Pancreas (tissue), 10 donors: ENCODE measurements around the gene IRF9. TPM values are rescaled to one million over a fixed set of nuclear protein-coding genes. Genes with fewer than 3 reads are reported as not detected.

ENCODE experiments used
- ATAC-seq, 4 donors: fragments of 200-7000 bp; cut with Tn5 transposase; one replicate each; pipeline versions ENCODE4 v1.8.0 to v1.9.1; 2020; ENCODE audit warnings: mild to moderate bottlenecking in 4 of 4, moderate library complexity in 4 of 4
- DNase-seq, 6 donors: peaks; one replicate each; pipeline ENCODE4 v3.0.0-alpha.2; 2020
- FAIRE-seq: peaks from 2 replicates; lab custom pipeline; 2012; peaks lifted over from hg19 to GRCh38; lab: Jason Lieb, UNC
- H3K27ac ChIP-seq, 4 donors: fragments of 200-600 bp; sonication (generic); 1 replicate in 3 of 4; 2 replicates in 1 of 4; pipeline versions ENCODE4 v1.5.0 to v1.8.0; 2020
- H3K27me3 ChIP-seq, 4 donors: fragments of 200-600 bp; one replicate each; pipeline ENCODE4 v1.8.0; 2021
- H3K36me3 ChIP-seq, 3 donors: fragments of 200-600 bp; sonication (generic) in 1 of 3; one replicate each; pipeline versions ENCODE4 v1.5.0 to v1.8.0; 2020 to 2021
- H3K4me1 ChIP-seq, 3 donors: fragments of 200-600 bp; one replicate each; pipeline ENCODE4 v1.8.0; 2021
- H3K4me3 ChIP-seq, 4 donors: fragments of 200-600 bp; sonication (generic) in 2 of 4; one replicate each; pipeline versions ENCODE4 v1.5.0 to v1.8.0; 2020 to 2021
- H3K9me3 ChIP-seq, 4 donors: fragments of 200-600 bp; one replicate each; pipeline ENCODE4 v1.8.0; 2021
- CTCF ChIP-seq, 4 donors: fragments of 200-600 bp; sonication (generic) in 3 of 4; IDR thresholded peaks; one replicate each; pipeline versions ENCODE4 v1.5.0 to v1.8.0; 2021; ENCODE audit warnings: antibody characterized with exemption in 4 of 4
- WGBS, 2 donors: extraction: QIAGEN DNeasy Blood & Tissue Kit; methylation state at CpG; one replicate each; pipeline ENCODE4 v1.1.7; 2013; 5-methylcytosine and 5-hydroxymethylcytosine counted together
- intact Hi-C, 3 donors: fragments of 100-400 bp; cut with DNase I; formaldehyde crosslinking; loops; one replicate each; pipeline versions ENCODE4 v1.11.1 to v1.14.2; 2022
- polyA plus RNA-seq, 2 donors: library from polyadenylated mRNA; stranded (reverse); fragments of 200-250 nt; gene quantifications; one replicate each; pipeline ENCODE4 v1.2.3, GENCODE V29; 2013
- total RNA-seq, 6 donors: library from RNA; stranded (reverse); fragmentation: NEBNext Ultra II Directional in 4 of 6; extraction: Animal tissue kit (Norgen Biotek cat#: 25700) in 4 of 6; gene quantifications; one replicate each; pipeline versions ENCODE4 v1.2.1 to v1.2.4, GENCODE V29; 2021 to 2023
- donor health status: healthy with polysubstance abuse.
- donor health status: DM: no; HTN: no; CAD: no; lungs with moderate emphysema.
- donor health status: DM: no; HTN: no; CAD: no.
- donor health status: control.
- donor health status: control.
- donor health status: Bipolar disorder and iron deficiency.
- donor health status: DM: yes; HTN: yes; CAD: no.
- donor health status: DM: no; HTN: no; CAD: no.
- donor health status: DM: no; HTN: no; CAD: no.
- donor health status: DM: yes; HTN: yes; CAD: no.

Gene IRF9
- total and polyA plus RNA-seq, 8 donors, result 20.3 to 60.8 (median 37.3) TPM

- no peak for FAIRE-seq
- Histone ChIP-seq H3K9me3 (no peaks in the 10 kb centered on the region), H3K4me3 (no peak overlapping the region), H3K36me3 (peaks cover 3 to 59% (median 37%) of the 10 kb centered on the region in 3 donors), H3K27me3 (no peaks in the 10 kb centered on the region), H3K27ac (no peak overlapping the region), H3K4me1 (peaks cover 0 to 7% (median 6%) of the 10 kb centered on the region in 3 donors)
- peak in 2 of 6 donors; percentile 50 to 67 for DNase-seq
- no peak for ATAC-seq
- no peak for TF ChIP-seq CTCF (IDR thresholded peaks at IDR 0.05)
- WGBS, 2 donors, result 94% methylated on average over 16 of the region's 16 CpGs
- intact Hi-C loops, result no loop called here
These were observed 9.5 kb upstream of the IRF9 start for GRCh38 chr14:24151404-24152080.

- Histone ChIP-seq H3K4me1 (no peaks in the 10 kb centered on the region), H3K27ac (no peak overlapping the region), H3K36me3 (peaks cover 8 to 65% (median 37%) of the 10 kb centered on the region in 3 donors), H3K9me3 (no peaks in the 10 kb centered on the region), H3K4me3 (no peak overlapping the region), H3K27me3 (no peaks in the 10 kb centered on the region)
- intact Hi-C loops, result no loop called here
- no peak for ATAC-seq
- 96 to 97% methylated on average over 10 of the region's 10 CpGs for WGBS, 2 donors
- peak in 1 of 6 donors; percentile 42 for DNase-seq
- TF ChIP-seq CTCF (IDR thresholded peaks at IDR 0.05), result no peak
- no peak for FAIRE-seq
These were observed 6.0 kb upstream of the IRF9 start for GRCh38 chr14:24155100-24155499.

GRCh38 chr14:24156840-24157239 lies 4.2 kb upstream of the IRF9 start:
- FAIRE-seq, result no peak
- H3K36me3 ChIP-seq, result peaks cover 8 to 50% (median 23%) of the 10 kb centered on the region in 3 donors
- intact Hi-C loops, result no loop called here
- H3K9me3 ChIP-seq, result no peaks in the 10 kb centered on the region
- no peak for TF ChIP-seq CTCF (IDR thresholded peaks at IDR 0.05)
- no peak overlapping the region for H3K27ac ChIP-seq
- ATAC-seq, result no peak
- H3K4me3 ChIP-seq, result no peak overlapping the region
- no peak for DNase-seq
- peaks cover 0 to 6% (median 0%) of the 10 kb centered on the region in 3 donors for H3K4me1 ChIP-seq
- WGBS, 2 donors, result 92 to 93% methylated on average over 1 of the region's 1 CpG
- H3K27me3 ChIP-seq, result no peaks in the 10 kb centered on the region

- intact Hi-C loops, result no loop called here
These were observed 3.7 kb upstream of the IRF9 start for GRCh38 chr14:24157331-24157730.

More at GRCh38 chr14:24157331-24157730, 3.7 kb upstream of the IRF9 start:
- Histone ChIP-seq H3K27ac (no peak overlapping the region), H3K4me3 (no peak overlapping the region), H3K4me1 (peaks cover 0 to 11% (median 0%) of the 10 kb centered on the region in 3 donors), H3K9me3 (no peaks in the 10 kb centered on the region), H3K27me3 (no peaks in the 10 kb centered on the region), H3K36me3 (peaks cover 8 to 48% (median 22%) of the 10 kb centered on the region in 3 donors)
- no peak for TF ChIP-seq CTCF (IDR thresholded peaks at IDR 0.05)
- WGBS, 2 donors, result 88 to 94% methylated on average over 12 of the region's 12 CpGs
- no peak for ATAC-seq
- DNase-seq, result peak in 1 of 6 donors; percentile 35
- no peak for FAIRE-seq
